H1 (cell line): ENCODE measurements around the gene CLIC3. TPM values are rescaled to one million over a fixed set of nuclear protein-coding genes. Genes with fewer than 3 reads are reported as not detected.

Experiments used
- CBX5 ChIP-seq: fragments of 300-800, 300-1000 bp; sonication (generic); IDR thresholded peaks from 2 replicates; pipeline ENCODE4 v1.7.1; 2016; ENCODE audit warnings: antibody characterized with exemption, low read length, low read depth
- TBP ChIP-seq: IDR thresholded peaks from 2 replicates; pipeline ENCODE4 v1.6.1; 2011; ENCODE audit warnings: low read depth, low read length, improper control_type of control experiment
- TCF12 ChIP-seq: IDR thresholded peaks from 2 replicates; pipeline ENCODE4 v1.6.1; 2011; ENCODE audit warnings: low read depth, mild to moderate bottlenecking, low read length
- polyA plus RNA-seq, 7 experiments: library from polyadenylated mRNA; depleted of rRNA in 3 of 7; stranded (reverse) in 5 of 7; unstranded in 2 of 7; fragments of >200 nt in 5 of 7; fragments of 200-250 nt in 2 of 7; gene quantifications; 1 replicate in 5 of 7; 2 replicates in 1 of 7; 4 replicates in 1 of 7; pipeline versions ENCODE4 v1.2.1 to v1.2.3, GENCODE V29; 2011 to 2013; ENCODE audit warnings: missing spikeins in 2 of 7, mixed read lengths in 2 of 7
- total RNA-seq: library from RNA; stranded (reverse); fragmentation: NEBNext Ultra II Directional; extraction: Animal tissue kit (Norgen Biotek cat#: 25700); gene quantifications from 2 replicates; pipeline ENCODE4 v1.2.1, GENCODE V29; 2021
- TF ChIP-seq, protein P1 (sequence below), 3 experiments: IDR thresholded peaks; 1 replicate in 2 of 3; 2 replicates in 1 of 3; pipeline versions ENCODE4 v1.5.1 to v1.6.1; 2011; ENCODE audit warnings: low read length in 3 of 3, mild to moderate bottlenecking in 3 of 3, inconsistent platforms in 2 of 3, low read depth in 1 of 3, moderate library complexity in 1 of 3; ENCODE audit not compliant: insufficient read depth in 1 of 3; ENCODE audit errors: control extremely low read depth in 1 of 3

Gene CLIC3
- total and polyA plus RNA-seq, 2 of the 8 experiments (the other 6 are each of a cell fraction or from before 2014, with no cell fraction given): 0.12 TPM; not detected in 1

DNA sequence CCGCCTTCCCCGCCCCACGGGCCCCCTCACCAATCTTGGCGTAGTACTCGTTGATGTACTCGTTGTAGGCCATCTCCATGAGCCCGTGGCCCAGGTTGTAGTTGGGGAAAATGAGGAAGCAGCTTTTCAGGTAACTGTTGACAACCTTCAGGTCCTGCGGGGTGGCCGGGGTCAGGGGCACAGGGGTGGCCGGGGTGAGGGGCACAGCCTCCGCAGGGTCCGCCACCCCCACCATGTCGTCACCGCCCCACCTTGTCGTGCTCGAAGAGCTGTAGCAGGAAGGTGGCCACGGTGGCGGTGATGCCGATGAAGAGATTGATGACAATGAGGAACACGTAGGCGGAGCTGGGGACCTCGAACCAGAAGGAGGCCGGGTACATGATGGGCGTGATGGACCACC is 14.8 kb upstream of the CLIC3 start (continued):
- TF ChIP-seq, protein P1, sequence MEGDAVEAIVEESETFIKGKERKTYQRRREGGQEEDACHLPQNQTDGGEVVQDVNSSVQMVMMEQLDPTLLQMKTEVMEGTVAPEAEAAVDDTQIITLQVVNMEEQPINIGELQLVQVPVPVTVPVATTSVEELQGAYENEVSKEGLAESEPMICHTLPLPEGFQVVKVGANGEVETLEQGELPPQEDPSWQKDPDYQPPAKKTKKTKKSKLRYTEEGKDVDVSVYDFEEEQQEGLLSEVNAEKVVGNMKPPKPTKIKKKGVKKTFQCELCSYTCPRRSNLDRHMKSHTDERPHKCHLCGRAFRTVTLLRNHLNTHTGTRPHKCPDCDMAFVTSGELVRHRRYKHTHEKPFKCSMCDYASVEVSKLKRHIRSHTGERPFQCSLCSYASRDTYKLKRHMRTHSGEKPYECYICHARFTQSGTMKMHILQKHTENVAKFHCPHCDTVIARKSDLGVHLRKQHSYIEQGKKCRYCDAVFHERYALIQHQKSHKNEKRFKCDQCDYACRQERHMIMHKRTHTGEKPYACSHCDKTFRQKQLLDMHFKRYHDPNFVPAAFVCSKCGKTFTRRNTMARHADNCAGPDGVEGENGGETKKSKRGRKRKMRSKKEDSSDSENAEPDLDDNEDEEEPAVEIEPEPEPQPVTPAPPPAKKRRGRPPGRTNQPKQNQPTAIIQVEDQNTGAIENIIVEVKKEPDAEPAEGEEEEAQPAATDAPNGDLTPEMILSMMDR (IDR thresholded peaks at IDR 0.05; ENCODE audit: control extremely low read depth in 1 of 3, insufficient read depth in 1 of 3, low read depth in 1 of 3, low read length in 3 of 3): no peak
- TF ChIP-seq TBP (no peak), CBX5 (no peak), TCF12 (no peak)
